Esophagus squamous epithelium (tissue), 5 donors: Measurements from ENCODE around the gene LRP2. TPM values are rescaled to one million over a fixed set of nuclear protein-coding genes. Genes with fewer than 3 reads are reported as not detected.
A peak's percentile ranks its signal among the peaks of the same experiment; 100 is the strongest.

ENCODE experiments used
- DNase-seq: peaks from one replicate; lab custom pipeline; 2025; lab: John Stamatoyannopoulos, UW
- H3K27ac ChIP-seq, 4 donors: fragments of 200-600 bp; sonication (generic); one replicate each; pipeline ENCODE4 v1.5.1; 2016 to 2019; ENCODE audit warnings: mild to moderate bottlenecking in 1 of 4
- H3K27me3 ChIP-seq, 4 donors: fragments of 200-600 bp; sonication (generic); 1 replicate in 3 of 4; 2 replicates in 1 of 4; pipeline versions ENCODE4 v1.5.1 to v1.6.0; 2017 to 2021; ENCODE audit warnings: antibody characterized with exemption in 1 of 4
- H3K36me3 ChIP-seq, 3 donors: fragments of 200-600 bp; sonication (generic); one replicate each; pipeline ENCODE4 v1.5.1; 2016 to 2019
- H3K4me1 ChIP-seq, 3 donors: fragments of 200-600 bp; sonication (generic); one replicate each; pipeline ENCODE4 v1.5.1; 2017 to 2019
- H3K4me3 ChIP-seq, 4 donors: fragments of 200-600 bp; sonication (generic); 1 replicate in 3 of 4; 2 replicates in 1 of 4; pipeline ENCODE4 v1.5.1; 2016 to 2019; ENCODE audit warnings: mild to moderate bottlenecking in 2 of 4, moderate library complexity in 1 of 4
- H3K9me3 ChIP-seq, 3 donors: fragments of 200-600 bp; sonication (generic); one replicate each; pipeline ENCODE4 v1.5.1; 2016 to 2019
- CTCF ChIP-seq, 6 experiments: fragments of 450-650 bp in 4 of 6; fragments of 200-600 bp in 2 of 6; sonication (generic) in 2 of 6; IDR thresholded peaks; one replicate each; pipeline ENCODE4 v1.5.1; 2016 to 2019; ENCODE audit warnings: antibody characterized with exemption in 6 of 6, mild to moderate bottlenecking in 4 of 6, moderate library complexity in 4 of 6
- POLR2A ChIP-seq, 4 donors: fragments of 450-650 bp; IDR thresholded peaks; one replicate each; pipeline ENCODE4 v1.6.1; 2017; ENCODE audit warnings: antibody characterized with exemption in 4 of 4, mild to moderate bottlenecking in 4 of 4, moderate library complexity in 3 of 4
- WGBS, 2 donors: methylation state at CpG; one replicate each; pipeline ENCODE4 v1.1.5; 2018; 5-methylcytosine and 5-hydroxymethylcytosine counted together
- intact Hi-C: fragments of 100-400 bp; cut with DNase I; formaldehyde crosslinking; loops from one replicate; pipeline ENCODE4 v1.15.0; 2022
- total RNA-seq, 4 donors: library from RNA; depleted of rRNA; stranded (reverse); fragments of >200 nt; gene quantifications; one replicate each; pipeline ENCODE4 v1.1.0, GENCODE V29; 2016
- donor health status: DM: yes; HTN: yes; CAD: no.

LRP2 gene
- total RNA-seq, 4 donors from 2014 or later: under 0.01 to 0.04 TPM; not detected in 2

- Histone ChIP-seq H3K9me3 (no peaks in the 10 kb centered on the region), H3K27me3 (peaks cover 0 to 97% (median 0%) of the 10 kb centered on the region in 4 donors), H3K4me1 (peaks cover under 1 to 19% (median 3%) of the 10 kb centered on the region in 3 donors), H3K4me3 (no peak overlapping the region), H3K27ac (no peak overlapping the region), H3K36me3 (no peaks in the 10 kb centered on the region)
- no peak for DNase-seq
- 80 to 92% methylated on average over 1 of the region's 1 CpG for WGBS, 2 donors
- TF ChIP-seq POLR2A (IDR thresholded peaks at IDR 0.05) (no peak), CTCF (IDR thresholded peaks at IDR 0.05) (no peak)
- intact Hi-C loops: no loop called here
Observed at GRCh38 chr2:169105476-169105875, 256.9 kb downstream of the LRP2 start.

GRCh38 chr2:169104848-169105247 lies 257.5 kb downstream of the LRP2 start:
- Histone ChIP-seq H3K27me3 (peaks cover 0 to 97% (median 0%) of the 10 kb centered on the region in 4 donors), H3K4me3 (no peak overlapping the region), H3K27ac (no peak overlapping the region), H3K4me1 (peaks cover 0 to 12% (median 3%) of the 10 kb centered on the region in 3 donors), H3K9me3 (no peaks in the 10 kb centered on the region), H3K36me3 (no peaks in the 10 kb centered on the region)
- no peak for TF ChIP-seq POLR2A (IDR thresholded peaks at IDR 0.05)
- no peak for TF ChIP-seq CTCF (IDR thresholded peaks at IDR 0.05)
- intact Hi-C loops: no loop called here
- WGBS, 2 donors: 39 to 80% methylated on average over 1 of the region's 1 CpG
- no peak for DNase-seq

- TF ChIP-seq CTCF (IDR thresholded peaks at IDR 0.05): no peak
- no peak for TF ChIP-seq POLR2A (IDR thresholded peaks at IDR 0.05)
- H3K4me3 ChIP-seq: no peak overlapping the region
- H3K27me3 ChIP-seq: peaks cover 0 to 83% (median 2%) of the 10 kb centered on the region in 4 donors
- peaks cover 4 to 38% (median 6%) of the 10 kb centered on the region in 3 donors for H3K4me1 ChIP-seq
- intact Hi-C loops: no loop called here
- no peaks in the 10 kb centered on the region for H3K36me3 ChIP-seq
- DNase-seq: no peak
- H3K27ac ChIP-seq: peak overlapping the region in 2 of 4 donors; percentile 31 to 43
- H3K9me3 ChIP-seq: no peaks in the 10 kb centered on the region
- WGBS, 2 donors: 16 to 35% methylated on average over 4 to 5 of the region's 5 CpGs
Observed at GRCh38 chr2:169095621-169096105, 266.7 kb downstream of the LRP2 start.

GRCh38 chr2:169094676-169095075 lies 267.7 kb downstream of the LRP2 start:
- H3K4me3 ChIP-seq: no peak overlapping the region
- intact Hi-C loops: no loop called here
- peaks cover 0 to 82% (median 2%) of the 10 kb centered on the region in 4 donors for H3K27me3 ChIP-seq
- H3K4me1 ChIP-seq: peaks cover 4 to 38% (median 6%) of the 10 kb centered on the region in 3 donors
- no peaks in the 10 kb centered on the region for H3K9me3 ChIP-seq
- no peaks in the 10 kb centered on the region for H3K36me3 ChIP-seq
- TF ChIP-seq POLR2A (IDR thresholded peaks at IDR 0.05) (no peak), CTCF (IDR thresholded peaks at IDR 0.05) (no peak)
- WGBS, 2 donors: 45 to 50% methylated on average over 1 of the region's 1 CpG
- H3K27ac ChIP-seq: no peak overlapping the region
- no peak for DNase-seq

GRCh38 chr2:169093535-169093934 lies 268.8 kb downstream of the LRP2 start:
- no peaks in the 10 kb centered on the region for H3K36me3 ChIP-seq
- H3K27ac ChIP-seq: no peak overlapping the region
- H3K4me1 ChIP-seq: peaks cover 4 to 38% (median 6%) of the 10 kb centered on the region in 3 donors
- WGBS, 2 donors: 40 to 67% methylated on average over 2 of the region's 2 CpGs
- intact Hi-C loops: no loop called here
- H3K9me3 ChIP-seq: no peaks in the 10 kb centered on the region
- TF ChIP-seq POLR2A (IDR thresholded peaks at IDR 0.05) (no peak), CTCF (IDR thresholded peaks at IDR 0.05) (no peak)
- H3K27me3 ChIP-seq: peaks cover 0 to 80% (median 2%) of the 10 kb centered on the region in 4 donors
- H3K4me3 ChIP-seq: no peak overlapping the region
- DNase-seq: no peak
